Right hindlimb (tissue), 1 donor: ENCODE measurements around the gene OR52M1.

Experiments
- DNase-seq: peaks from one replicate; pipeline ENCODE4 v3.0.0-alpha.2; 2018

The OR52M1 gene

DNA sequence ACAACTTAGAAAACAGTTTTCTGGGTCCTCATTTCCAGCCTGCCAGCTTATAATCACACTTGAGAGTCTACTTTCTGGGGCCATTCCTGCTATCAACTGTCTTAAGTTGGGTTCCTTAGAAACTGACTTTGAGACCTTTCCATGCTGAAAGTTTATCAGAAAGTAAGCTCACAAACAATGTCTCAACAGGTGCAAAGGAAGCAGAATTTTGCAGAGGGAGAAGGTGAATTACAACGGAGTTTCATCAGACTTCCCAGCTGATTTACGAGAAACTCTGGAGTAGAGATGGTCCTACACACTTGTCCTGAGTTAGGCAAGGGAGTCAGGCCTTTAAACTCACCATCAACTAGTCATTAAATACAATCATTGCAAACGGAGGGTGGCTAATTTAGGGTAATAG lies 31.9 kb downstream of the OR52M1 start:
- DNase-seq, result no peak

DNA sequence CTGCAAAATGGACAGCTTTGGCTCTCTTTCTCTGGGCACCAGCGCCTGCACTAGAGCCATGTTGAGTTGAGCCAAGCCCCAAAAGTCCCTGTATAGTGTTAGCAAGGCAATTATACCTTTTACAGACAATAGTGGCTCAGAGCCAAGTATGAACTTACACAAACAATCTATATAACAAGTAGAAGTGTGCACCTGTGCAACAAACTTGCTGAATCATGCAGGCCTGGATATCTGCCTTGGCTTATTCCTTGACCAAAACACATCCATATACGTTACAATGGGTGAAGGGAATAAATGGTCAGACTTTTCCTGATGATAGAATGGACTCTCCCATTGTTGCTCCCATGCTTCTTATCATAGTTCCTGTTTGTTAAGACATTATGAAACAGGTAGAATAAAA lies 32.8 kb downstream of the OR52M1 start:
- no peak for DNase-seq

DNA sequence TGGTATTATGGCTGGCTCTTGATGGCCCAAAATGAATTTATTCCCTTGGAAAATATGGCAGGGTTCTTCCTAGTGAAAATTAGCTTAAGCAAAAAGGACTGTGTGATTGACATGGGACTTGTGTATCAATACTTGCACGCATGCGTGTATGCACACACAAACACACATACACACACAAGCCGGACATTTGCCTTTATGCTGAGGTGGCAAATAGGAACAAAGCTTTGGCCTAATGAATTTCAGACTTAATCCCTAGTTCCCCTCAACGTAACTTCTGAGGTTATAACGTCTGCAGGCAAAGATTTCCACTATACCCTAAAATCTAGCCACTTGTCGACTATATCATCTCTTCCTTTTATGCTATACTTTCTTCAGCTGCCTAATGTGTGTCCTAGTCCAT lies 33.6 kb downstream of the OR52M1 start:
- DNase-seq, result no peak

DNA sequence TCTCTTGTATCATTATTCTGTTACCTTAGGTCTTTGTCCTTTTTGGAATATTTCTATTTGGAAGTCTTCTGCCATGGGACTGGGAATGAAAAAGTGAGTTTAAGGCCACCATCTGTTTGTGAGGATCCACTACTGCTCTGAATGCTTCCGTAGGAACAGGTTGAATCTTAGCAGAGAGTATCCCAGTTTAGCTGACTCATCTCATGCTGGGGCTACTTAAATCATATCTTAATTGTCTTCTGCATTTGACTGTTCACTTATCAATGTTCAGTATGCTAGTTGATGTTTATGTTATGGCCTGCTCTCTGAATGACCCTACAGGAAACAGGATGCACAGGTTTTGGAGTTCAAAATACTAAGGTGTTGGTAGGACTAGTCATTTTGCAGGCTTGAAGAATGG lies 35.1 kb downstream of the OR52M1 start:
- DNase-seq, result no peak

DNA sequence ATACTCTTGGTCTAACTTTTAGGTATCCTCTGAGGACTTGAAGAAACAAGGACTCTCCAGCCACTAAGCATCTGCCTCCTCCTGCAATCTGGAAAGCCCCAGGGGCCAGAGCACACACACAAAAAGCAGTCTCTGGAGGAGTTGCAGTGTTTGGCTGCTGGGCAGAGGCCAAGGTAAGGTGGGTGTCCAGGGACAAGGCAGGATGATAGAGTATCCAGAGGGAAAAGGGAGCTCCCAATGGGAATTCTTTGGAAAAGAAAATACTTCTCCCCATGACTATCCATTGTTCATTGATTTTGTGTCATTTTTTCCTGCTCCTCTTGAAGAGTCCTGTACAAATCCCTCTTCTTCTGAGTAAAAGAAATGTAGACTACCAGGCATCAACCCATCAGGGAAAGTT lies 36.5 kb downstream of the OR52M1 start, which contains the start of gene OR52I2:
OR52I2 (plus strand) TSS at position 301 of the 400 bp plus-strand sequence.
- no peak for DNase-seq

DNA sequence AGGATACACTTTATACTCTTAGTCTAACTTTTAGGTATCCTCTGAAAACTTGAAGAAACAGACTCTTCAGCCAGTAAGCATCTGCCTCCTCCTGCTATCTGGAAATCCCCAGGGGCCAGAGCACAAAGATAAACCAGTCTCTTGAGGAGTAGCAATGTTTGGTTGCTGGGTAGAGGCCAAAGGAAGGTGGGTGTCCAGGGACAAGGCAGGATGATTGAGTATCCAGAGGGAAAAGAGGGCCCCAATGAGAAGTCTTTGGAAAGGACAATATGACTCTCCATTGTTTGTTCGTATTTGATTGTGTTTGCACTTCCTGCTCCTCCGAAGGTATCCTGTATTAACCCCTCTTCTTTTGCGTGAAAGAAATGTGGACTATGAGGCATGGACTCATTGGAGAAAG lies 44.0 kb downstream of the OR52M1 start:
- DNase-seq, result no peak

DNA sequence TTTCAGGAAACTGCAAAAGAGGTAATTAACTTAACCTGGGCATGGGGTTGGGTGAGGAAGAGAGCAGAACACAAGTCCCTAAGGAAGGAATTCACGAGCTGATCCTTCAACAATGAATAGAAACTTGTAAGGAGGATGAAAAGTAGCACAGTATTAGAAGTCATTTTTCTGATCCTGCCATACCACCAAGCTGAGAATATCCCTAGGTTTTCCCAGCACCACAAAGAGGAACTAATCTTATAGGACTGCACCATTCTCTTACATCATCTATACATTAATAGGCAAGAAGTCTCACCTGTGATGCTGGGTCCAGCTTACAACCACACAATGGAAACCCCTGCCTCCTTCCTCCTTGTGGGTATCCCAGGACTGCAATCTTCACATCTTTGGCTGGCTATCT lies 48.7 kb downstream of the OR52M1 start, which contains the start of gene OR52I1:
OR52I1 (plus strand) TSS at position 301 of the 400 bp plus-strand sequence; CDS start at position 301, 0 bp downstream.
- DNase-seq, result no peak
